Stomach smooth muscle (tissue), 2 donors: ENCODE results near the gene COL15A1.

ENCODE experiments used
- H3K27ac ChIP-seq: one replicate; pipeline ENCODE4 v1.7.0; 2013; ENCODE audit warnings: mild to moderate bottlenecking, low read length, inconsistent platforms
- H3K27me3 ChIP-seq, 2 donors: one replicate each; pipeline ENCODE4 v1.7.0; 2013; ENCODE audit warnings: low read length in 2 of 2; ENCODE audit not compliant: insufficient read depth in 2 of 2, control insufficient read depth in 1 of 2
- H3K36me3 ChIP-seq, 2 donors: one replicate each; pipeline ENCODE4 v1.7.0; 2013; ENCODE audit warnings: low read length in 2 of 2; ENCODE audit not compliant: control insufficient read depth in 2 of 2, insufficient read depth in 2 of 2
- H3K4me1 ChIP-seq: one replicate; pipeline ENCODE4 v1.7.0; 2013; ENCODE audit warnings: low read length; ENCODE audit not compliant: control insufficient read depth, insufficient read depth
- H3K4me3 ChIP-seq, 2 donors: one replicate each; pipeline ENCODE4 v1.7.0; 2013; ENCODE audit warnings: low read length in 2 of 2
- H3K9ac ChIP-seq, 2 donors: one replicate each; pipeline ENCODE4 v1.7.0; 2013; ENCODE audit warnings: low read length in 2 of 2, mild to moderate bottlenecking in 1 of 2
- H3K9me3 ChIP-seq, 2 donors: one replicate each; pipeline ENCODE4 v1.7.0; 2013; ENCODE audit warnings: low read length in 2 of 2; ENCODE audit not compliant: control insufficient read depth in 2 of 2
- donor health status: healthy.
- donor health status: Pancreatic carcinoma.

COL15A1 gene

DNA sequence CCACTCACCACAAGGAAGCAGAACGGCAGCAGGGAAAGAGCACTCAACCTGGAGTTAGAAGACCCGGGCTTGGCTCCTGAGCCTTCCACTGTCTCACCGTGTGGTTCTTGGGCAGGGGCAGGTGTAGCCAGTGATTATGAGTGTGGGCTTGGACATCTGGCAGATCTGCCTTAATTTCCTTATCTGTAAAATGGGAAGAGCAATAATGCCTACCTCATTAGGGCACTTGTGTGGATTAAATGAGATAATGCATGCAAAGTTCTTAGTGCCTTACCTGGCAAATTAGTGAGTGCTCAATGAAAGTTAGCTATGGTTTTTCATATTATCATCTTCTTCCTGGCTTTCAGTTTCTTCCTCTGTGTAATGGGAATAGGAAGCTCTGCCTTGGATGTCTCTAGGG is 28.1 kb upstream of the COL15A1 start:
- Histone ChIP-seq H3K9ac (no peak overlapping the region), H3K36me3 (no peaks in the 10 kb centered on the region), H3K27ac (no peak overlapping the region), H3K9me3 (no peaks in the 10 kb centered on the region), H3K4me1 (peaks cover 10% of the 10 kb centered on the region), H3K27me3 (no peaks in the 10 kb centered on the region), H3K4me3 (no peak overlapping the region)

DNA sequence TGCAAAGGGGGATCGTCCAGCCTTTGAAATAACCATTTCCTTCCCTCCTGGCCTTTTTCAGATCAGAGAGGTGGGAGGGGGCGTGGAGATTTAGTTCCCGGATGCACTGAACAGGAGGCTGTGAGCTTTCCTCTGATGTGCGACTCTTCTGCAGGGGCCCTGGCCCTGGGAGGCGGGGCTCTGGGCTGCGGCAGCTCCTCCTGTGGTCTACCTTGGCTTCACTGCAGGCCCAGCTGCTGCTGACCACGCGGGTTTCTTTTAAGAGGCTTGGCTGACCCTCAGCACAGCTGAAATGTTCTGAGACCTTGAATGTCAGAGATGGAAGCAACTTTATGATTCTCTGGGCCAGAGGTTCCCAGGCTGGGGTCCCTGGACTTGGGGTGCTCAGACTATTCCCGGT is 27.0 kb upstream of the COL15A1 start:
- Histone ChIP-seq H3K4me1 (peaks cover 10% of the 10 kb centered on the region), H3K4me3 (no peak overlapping the region), H3K9ac (no peak overlapping the region), H3K9me3 (no peaks in the 10 kb centered on the region), H3K36me3 (no peaks in the 10 kb centered on the region), H3K27ac (no peak overlapping the region), H3K27me3 (no peaks in the 10 kb centered on the region)

DNA sequence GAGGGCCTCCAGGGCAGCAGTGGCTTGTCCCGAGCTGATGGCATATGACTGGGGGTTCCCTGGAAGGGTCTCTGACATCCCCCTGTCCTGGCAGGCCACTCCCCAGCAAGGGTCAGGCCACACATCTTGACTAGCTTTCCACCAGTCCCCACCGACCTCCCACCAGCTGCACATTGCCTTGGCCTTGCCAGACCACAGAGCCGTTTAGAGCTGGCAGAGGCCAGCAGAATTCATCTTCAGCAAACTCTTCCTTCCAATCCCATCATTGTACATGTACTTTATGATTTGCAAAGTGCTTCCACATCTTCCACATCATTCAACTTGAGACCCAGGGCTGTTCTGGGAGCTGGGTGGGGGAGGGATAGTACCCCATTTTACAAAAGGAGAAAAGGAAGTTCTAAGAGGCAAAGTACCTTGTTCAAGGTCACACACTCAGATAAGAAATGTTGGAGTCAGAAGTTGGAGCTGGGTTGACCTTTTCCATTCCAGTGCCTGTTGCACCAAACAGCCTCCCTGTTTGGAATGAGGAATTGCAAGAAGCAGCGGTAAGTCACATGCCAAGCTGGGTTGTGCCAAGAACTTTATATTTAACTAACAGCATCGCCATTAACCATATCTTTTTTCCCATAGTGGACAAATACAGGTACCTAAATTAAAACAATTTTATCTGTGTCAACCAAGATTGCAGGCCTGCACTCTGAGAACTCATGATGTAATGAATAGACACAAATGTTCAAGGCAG is 25.8 kb upstream of the COL15A1 start:
- H3K27ac ChIP-seq: no peak overlapping the region
- H3K9me3 ChIP-seq: no peaks in the 10 kb centered on the region
- no peaks in the 10 kb centered on the region for H3K27me3 ChIP-seq
- peaks cover 10% of the 10 kb centered on the region for H3K4me1 ChIP-seq
- no peak overlapping the region for H3K4me3 ChIP-seq
- no peak overlapping the region for H3K9ac ChIP-seq
- no peaks in the 10 kb centered on the region for H3K36me3 ChIP-seq

DNA sequence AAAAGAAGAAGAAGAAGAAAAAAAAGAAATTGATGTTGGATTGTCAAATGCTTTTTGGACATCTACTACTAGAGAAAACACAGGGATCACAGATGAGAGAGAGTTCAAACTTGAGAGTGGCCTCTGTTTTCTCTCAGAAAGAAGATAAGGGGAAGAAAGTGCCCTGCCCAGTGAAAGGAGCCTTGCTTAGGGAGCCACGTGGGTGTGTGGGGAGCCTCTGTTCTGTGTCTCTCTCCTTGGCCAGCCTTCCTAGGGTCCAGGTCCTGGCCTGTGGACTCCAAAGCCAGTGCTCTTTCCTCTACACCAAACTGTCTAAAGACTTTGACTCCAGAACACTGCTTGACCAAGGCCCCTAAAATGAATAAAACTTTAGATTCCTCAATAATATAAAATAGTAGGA is 22.0 kb upstream of the COL15A1 start:
- Histone ChIP-seq H3K9ac (no peak overlapping the region), H3K4me3 (no peak overlapping the region), H3K4me1 (peaks cover 10% of the 10 kb centered on the region), H3K27me3 (no peaks in the 10 kb centered on the region), H3K36me3 (no peaks in the 10 kb centered on the region), H3K27ac (no peak overlapping the region), H3K9me3 (no peaks in the 10 kb centered on the region)

DNA sequence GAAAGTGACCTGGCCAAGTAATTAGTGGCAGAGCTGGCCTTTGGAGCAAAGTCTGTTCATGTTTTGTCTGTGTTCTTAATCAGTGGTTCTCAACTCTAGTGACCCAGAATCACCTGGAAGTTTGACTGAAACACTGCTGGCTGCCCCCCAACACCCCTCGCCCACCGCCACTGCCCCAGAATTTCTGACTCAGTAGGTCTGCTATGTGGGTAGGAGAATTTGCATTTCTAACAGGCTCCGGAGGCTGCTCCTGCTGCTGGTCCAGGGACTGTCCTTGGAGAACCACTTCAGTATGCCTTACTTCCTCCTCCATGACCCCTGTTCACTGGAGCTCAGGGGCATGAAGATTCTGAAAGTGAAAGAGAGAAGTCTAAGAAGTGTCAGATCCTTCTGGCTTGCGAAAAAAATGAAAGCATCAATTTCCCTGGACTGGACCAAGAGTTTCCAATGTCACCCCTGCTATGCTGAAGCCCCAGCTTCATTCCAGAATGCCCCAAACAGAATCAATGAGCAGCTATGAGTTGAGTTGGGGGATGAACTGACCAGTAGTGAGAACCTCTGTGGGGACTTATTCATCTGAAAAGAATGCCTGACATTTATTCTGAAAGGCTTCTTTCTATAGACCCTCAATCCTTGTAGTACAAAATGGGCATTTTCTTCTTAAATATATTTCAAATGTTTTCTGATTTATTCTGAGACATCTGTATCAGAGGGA is 20.8 kb upstream of the COL15A1 start:
- H3K36me3 ChIP-seq: no peaks in the 10 kb centered on the region
- no peaks in the 10 kb centered on the region for H3K27me3 ChIP-seq
- H3K27ac ChIP-seq: no peak overlapping the region
- H3K9me3 ChIP-seq: no peaks in the 10 kb centered on the region
- no peak overlapping the region for H3K4me3 ChIP-seq
- no peak overlapping the region for H3K9ac ChIP-seq
- H3K4me1 ChIP-seq: peaks cover 2% of the 10 kb centered on the region

DNA sequence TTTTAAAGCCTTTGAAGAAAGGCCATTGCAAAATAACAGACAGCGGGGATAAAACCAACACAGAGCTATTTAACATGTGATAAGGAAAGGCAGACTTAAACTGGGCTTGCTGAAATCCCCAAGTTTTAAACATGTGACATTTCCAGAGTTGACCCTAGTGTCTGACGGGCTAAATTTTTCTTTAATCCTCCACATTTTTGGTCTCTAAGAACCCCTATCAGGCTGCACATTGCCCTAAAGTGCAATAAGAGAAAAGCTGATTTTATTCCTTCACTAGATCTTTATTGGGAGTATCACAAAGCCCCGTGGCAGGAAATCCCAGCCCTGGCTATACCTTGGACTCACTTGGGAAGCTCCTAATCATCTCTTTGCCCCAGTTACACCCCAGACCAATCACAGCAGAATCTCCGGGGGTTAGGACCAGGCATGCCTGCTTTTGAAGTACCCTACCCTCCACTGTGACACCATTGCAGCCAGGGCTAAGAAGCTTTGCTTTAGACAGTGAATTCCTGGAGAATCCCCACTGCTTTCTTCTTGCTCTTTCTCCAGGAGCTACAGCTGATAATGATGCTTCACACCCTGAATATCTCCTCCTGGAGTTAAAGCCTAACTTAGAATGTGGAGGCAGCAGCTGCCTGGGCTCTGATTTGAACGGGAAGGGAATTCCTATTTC is 20.1 kb upstream of the COL15A1 start:
- no peaks in the 10 kb centered on the region for H3K27me3 ChIP-seq
- H3K36me3 ChIP-seq: no peaks in the 10 kb centered on the region
- no peak overlapping the region for H3K4me3 ChIP-seq
- no peaks in the 10 kb centered on the region for H3K9me3 ChIP-seq
- no peak overlapping the region for H3K9ac ChIP-seq
- no peak overlapping the region for H3K27ac ChIP-seq
- no peaks in the 10 kb centered on the region for H3K4me1 ChIP-seq

DNA sequence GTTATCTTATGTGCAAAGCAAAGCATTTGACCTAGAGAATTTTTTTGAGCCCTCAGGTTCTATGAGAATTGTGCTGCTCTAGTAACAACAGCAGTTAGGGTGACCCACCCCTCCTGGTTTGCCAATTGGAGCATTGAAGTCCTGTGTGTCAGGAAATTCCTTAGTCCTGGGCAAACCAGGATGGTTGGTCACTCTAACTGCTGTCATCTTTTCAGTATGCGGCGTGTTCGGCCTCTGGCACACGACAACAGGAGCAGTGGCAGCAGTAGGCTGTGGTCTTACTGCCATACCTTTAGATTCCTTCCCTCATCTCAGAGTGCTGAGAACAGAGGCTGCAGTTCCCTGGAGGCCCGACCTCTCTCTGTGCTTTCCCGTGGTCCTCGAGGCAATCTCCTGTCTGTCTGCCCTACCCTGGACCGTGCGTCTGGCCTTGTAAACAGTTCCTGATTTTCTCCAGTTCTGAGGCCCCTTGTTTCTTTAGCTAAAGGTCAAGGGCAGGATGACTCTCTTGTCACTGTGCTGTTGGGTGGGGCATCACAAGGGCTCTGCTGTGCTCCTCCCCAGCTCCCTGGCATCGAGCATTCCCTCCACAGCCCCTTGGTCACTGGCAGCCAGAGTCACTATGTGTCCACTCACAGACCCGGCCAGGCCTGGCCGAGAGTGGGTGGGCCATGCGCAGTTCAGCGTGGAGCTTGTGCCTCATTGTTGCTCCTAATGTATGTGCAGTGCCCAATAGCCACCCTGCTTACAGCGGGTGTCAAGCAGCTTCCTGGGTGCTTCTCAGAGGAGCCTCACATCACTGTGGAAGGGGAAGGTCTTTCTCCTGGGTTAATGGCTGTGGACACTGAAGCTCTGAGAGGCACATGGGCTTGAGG is 18.5 kb upstream of the COL15A1 start:
- H3K4me1 ChIP-seq: no peaks in the 10 kb centered on the region
- no peaks in the 10 kb centered on the region for H3K36me3 ChIP-seq
- no peaks in the 10 kb centered on the region for H3K27me3 ChIP-seq
- no peak overlapping the region for H3K9ac ChIP-seq
- H3K27ac ChIP-seq: no peak overlapping the region
- no peaks in the 10 kb centered on the region for H3K9me3 ChIP-seq
- H3K4me3 ChIP-seq: no peak overlapping the region

DNA sequence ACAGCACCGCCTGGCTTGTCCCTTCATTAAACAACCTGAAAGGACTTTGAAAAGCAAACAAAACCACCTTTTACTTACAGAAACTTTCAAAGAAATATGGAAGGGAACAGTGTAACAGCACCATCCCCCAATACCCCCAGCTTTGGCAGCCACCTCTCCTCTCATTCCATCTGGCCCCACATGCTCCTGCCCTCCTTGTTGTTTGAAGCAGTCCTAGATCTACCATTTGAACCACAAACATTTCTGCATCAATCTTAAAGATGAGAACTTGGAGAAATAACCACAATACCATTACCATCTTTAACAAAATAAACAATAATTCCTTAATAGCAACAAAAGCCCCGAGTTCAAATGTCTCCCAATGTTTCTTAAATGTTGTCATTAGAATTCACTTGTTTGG is 17.8 kb upstream of the COL15A1 start:
- Histone ChIP-seq H3K27ac (no peak overlapping the region), H3K9ac (no peak overlapping the region), H3K9me3 (no peaks in the 10 kb centered on the region), H3K4me1 (no peaks in the 10 kb centered on the region), H3K4me3 (no peak overlapping the region), H3K27me3 (no peaks in the 10 kb centered on the region), H3K36me3 (no peaks in the 10 kb centered on the region)

DNA sequence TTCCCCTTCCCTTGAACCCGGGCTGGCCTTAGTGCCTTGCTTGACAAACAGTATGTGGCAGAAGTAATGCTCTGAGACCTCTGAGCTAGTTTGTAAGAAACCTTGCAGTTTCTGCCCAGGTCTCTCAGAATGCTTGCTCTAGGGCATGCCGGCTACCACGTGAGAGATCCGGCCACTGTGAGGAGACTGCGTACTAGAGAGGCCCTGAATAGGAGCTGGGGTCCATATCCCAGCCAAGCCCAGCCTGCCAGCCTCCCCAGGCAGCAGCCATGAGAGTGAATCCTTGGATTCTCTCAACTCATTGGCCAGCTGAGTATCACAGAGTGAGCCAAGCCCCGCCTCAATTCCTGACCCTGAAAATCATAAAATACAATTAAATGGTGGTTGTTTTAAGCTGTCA is 16.0 kb upstream of the COL15A1 start:
- H3K9me3 ChIP-seq: no peaks in the 10 kb centered on the region
- no peak overlapping the region for H3K4me3 ChIP-seq
- no peaks in the 10 kb centered on the region for H3K36me3 ChIP-seq
- no peak overlapping the region for H3K27ac ChIP-seq
- no peak overlapping the region for H3K9ac ChIP-seq
- no peaks in the 10 kb centered on the region for H3K4me1 ChIP-seq
- no peaks in the 10 kb centered on the region for H3K27me3 ChIP-seq

DNA sequence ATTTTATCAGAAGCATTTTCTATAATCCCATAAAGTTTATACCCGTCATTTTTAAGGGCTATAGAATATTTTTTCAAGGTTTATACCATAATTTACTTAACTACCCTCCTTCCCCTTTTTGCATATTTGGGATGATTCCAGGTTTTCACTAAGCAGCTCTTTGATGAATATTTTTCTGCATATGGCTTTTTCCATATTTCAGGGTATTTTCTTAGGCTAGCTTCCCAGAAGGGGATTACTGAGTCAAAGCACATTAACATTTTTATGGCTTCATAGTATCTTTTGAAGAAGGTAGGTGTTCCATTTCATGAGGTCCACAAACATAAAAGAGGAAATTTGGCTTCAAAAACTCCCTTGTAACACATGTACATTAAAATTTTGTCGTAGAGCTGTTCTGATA is 14.6 kb upstream of the COL15A1 start:
- H3K27me3 ChIP-seq: no peaks in the 10 kb centered on the region
- no peak overlapping the region for H3K27ac ChIP-seq
- H3K4me3 ChIP-seq: no peak overlapping the region
- no peaks in the 10 kb centered on the region for H3K36me3 ChIP-seq
- H3K4me1 ChIP-seq: no peaks in the 10 kb centered on the region
- no peaks in the 10 kb centered on the region for H3K9me3 ChIP-seq
- no peak overlapping the region for H3K9ac ChIP-seq
